Adipose tissue (tissue), 3 donors: Measurements from ENCODE around the gene RASSF8. TPM values are rescaled to one million over a fixed set of nuclear protein-coding genes. Genes with fewer than 3 reads are reported as not detected.

Experiments
- H3K27ac ChIP-seq: one replicate; pipeline ENCODE4 v1.5.1; 2013; ENCODE audit warnings: low read depth, low read length
- WGBS, 3 donors: extraction: QIAGEN DNeasy Blood & Tissue Kit; methylation state at CpG; one replicate each; pipeline ENCODE4 v1.1.7; 2013; 5-methylcytosine and 5-hydroxymethylcytosine counted together
- polyA plus RNA-seq, 3 donors: library from polyadenylated mRNA; stranded (reverse); fragments of 200-250 nt; gene quantifications; one replicate each; pipeline ENCODE4 v1.2.3, GENCODE V29; 2013
- donor health status: healthy with polysubstance abuse.
- donor health status: Bipolar disorder and iron deficiency.
- donor health status: healthy.

Gene RASSF8
- polyA plus RNA-seq: 10 to 100 TPM in 1 of 3 donors, 1 to 10 TPM in 2; 2.2 to 20.2 (median 6.9) TPM

GRCh38 chr12:25958428-25959070 lies at the start of gene RASSF8:
RASSF8 (plus strand) TSS chr12:25958682; CDS start chr12:26055344, 96,662 bp downstream.
- WGBS, 3 donors: 0 to 1% (median 1%) methylated on average over 31 to 112 of the region's 113 CpGs
- H3K27ac ChIP-seq: peak within 1 kb of the TSS; percentile 61

GRCh38 chr12:25914551-25914950 lies 43.9 kb upstream of the RASSF8 start:
- WGBS, 3 donors: 80 to 93% (median 88%) methylated on average over 2 of the region's 2 CpGs

GRCh38 chr12:25924491-25925001 lies 33.9 kb upstream of the RASSF8 start:
- no peak overlapping the region for H3K27ac ChIP-seq
- 62 to 78% (median 70%) methylated on average over 7 of the region's 7 CpGs for WGBS, 3 donors

More at GRCh38 chr12:25914551-25914950, 43.9 kb upstream of the RASSF8 start:
- no peak overlapping the region for H3K27ac ChIP-seq

- 90 to 94% (median 93%) methylated on average over 7 of the region's 7 CpGs for WGBS, 3 donors
- H3K27ac ChIP-seq: no peak overlapping the region
Observed at GRCh38 chr12:25925064-25925463, 33.4 kb upstream of the RASSF8 start.

- 64 to 79% (median 65%) methylated on average over 5 of the region's 5 CpGs for WGBS, 3 donors
- no peak overlapping the region for H3K27ac ChIP-seq
Observed at GRCh38 chr12:25926536-25926935, 31.9 kb upstream of the RASSF8 start.

- 63 to 75% (median 72%) methylated on average over 1 of the region's 1 CpG for WGBS, 3 donors
- H3K27ac ChIP-seq: no peak overlapping the region
Observed at GRCh38 chr12:25929142-25929541, 29.3 kb upstream of the RASSF8 start.

GRCh38 chr12:25932971-25933370 lies 25.5 kb upstream of the RASSF8 start:
- 93 to 95% (median 94%) methylated on average over 4 of the region's 4 CpGs for WGBS, 3 donors

GRCh38 chr12:25934456-25934855 lies 24.0 kb upstream of the RASSF8 start:
- 65 to 75% (median 67%) methylated on average over 4 of the region's 4 CpGs for WGBS, 3 donors

More at GRCh38 chr12:25932971-25933370, 25.5 kb upstream of the RASSF8 start:
- no peak overlapping the region for H3K27ac ChIP-seq

GRCh38 chr12:25935355-25936144 lies 22.9 kb upstream of the RASSF8 start:
- WGBS, 3 donors: 81 to 88% (median 81%) methylated on average over 9 of the region's 9 CpGs
- H3K27ac ChIP-seq: no peak overlapping the region

More at GRCh38 chr12:25934456-25934855, 24.0 kb upstream of the RASSF8 start:
- no peak overlapping the region for H3K27ac ChIP-seq

GRCh38 chr12:25937096-25937495 lies 21.4 kb upstream of the RASSF8 start:
- no peak overlapping the region for H3K27ac ChIP-seq

GRCh38 chr12:25938581-25938980 lies 19.9 kb upstream of the RASSF8 start:
- no peak overlapping the region for H3K27ac ChIP-seq
- 57 to 68% (median 60%) methylated on average over 1 of the region's 1 CpG for WGBS, 3 donors

GRCh38 chr12:25939606-25940005 lies 18.9 kb upstream of the RASSF8 start:
- 88 to 94% (median 92%) methylated on average over 2 of the region's 2 CpGs for WGBS, 3 donors
- no peak overlapping the region for H3K27ac ChIP-seq

GRCh38 chr12:25940886-25941285 lies 17.6 kb upstream of the RASSF8 start:
- no peak overlapping the region for H3K27ac ChIP-seq
- WGBS, 3 donors: 82 to 100% (median 88%) methylated on average over 1 of the region's 1 CpG

- no peak overlapping the region for H3K27ac ChIP-seq
- WGBS, 3 donors: 80 to 92% (median 84%) methylated on average over 2 of the region's 2 CpGs
Observed at GRCh38 chr12:25942709-25943108, 15.8 kb upstream of the RASSF8 start.

- no peak overlapping the region for H3K27ac ChIP-seq
Observed at GRCh38 chr12:25943940-25944339, 14.5 kb upstream of the RASSF8 start.

GRCh38 chr12:25949343-25949742 lies 9.1 kb upstream of the RASSF8 start:
- 96 to 97% (median 97%) methylated on average over 4 of the region's 4 CpGs for WGBS, 3 donors
- H3K27ac ChIP-seq: no peak overlapping the region

- 95 to 99% (median 98%) methylated on average over 5 to 6 of the region's 6 CpGs for WGBS, 3 donors
- no peak overlapping the region for H3K27ac ChIP-seq
Observed at GRCh38 chr12:25950329-25951115, 8.0 kb upstream of the RASSF8 start.

- peak overlapping the region; percentile 48 for H3K27ac ChIP-seq
- 1 to 2% (median 1%) methylated on average over 38 of the region's 38 CpGs for WGBS, 3 donors
Observed at GRCh38 chr12:25957793-25958427, 572 bp upstream of the RASSF8 start.
